ENCODE measurements around the gene ELOVL7.

DNA sequence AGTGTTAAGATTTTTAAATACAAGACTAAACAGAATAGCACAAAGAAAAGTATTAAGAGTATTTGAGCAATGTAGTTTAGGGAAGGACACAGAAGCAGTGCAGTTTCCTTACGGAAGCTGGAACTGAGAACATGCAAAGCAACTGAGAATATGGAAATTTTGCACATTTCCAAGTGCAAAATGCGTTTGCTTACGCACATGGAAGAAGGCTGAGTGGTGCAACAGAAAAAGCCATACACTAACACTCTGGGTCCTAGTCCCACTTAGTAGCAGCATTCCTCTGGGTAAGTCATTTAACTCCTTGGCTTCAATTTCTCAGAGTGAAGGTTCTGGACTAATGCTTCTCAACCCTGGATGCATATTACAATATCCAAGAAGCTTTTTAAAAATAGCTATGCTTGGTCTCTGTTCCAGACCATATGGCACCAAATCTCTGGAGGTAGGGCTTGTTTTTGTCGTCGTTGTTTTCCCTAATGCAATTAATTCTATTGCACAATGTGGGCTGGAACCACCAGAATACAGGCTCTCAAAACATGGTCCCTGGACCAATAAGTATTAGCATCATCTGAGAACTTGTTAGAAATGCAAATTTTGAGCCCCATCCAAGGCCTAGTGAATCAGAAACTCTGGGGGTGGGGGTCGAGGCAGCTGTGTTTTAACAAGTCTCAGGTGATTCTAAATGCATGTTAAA, 78.9 kb downstream of the ELOVL7 start:
- TF ChIP-seq, protein P1, sequence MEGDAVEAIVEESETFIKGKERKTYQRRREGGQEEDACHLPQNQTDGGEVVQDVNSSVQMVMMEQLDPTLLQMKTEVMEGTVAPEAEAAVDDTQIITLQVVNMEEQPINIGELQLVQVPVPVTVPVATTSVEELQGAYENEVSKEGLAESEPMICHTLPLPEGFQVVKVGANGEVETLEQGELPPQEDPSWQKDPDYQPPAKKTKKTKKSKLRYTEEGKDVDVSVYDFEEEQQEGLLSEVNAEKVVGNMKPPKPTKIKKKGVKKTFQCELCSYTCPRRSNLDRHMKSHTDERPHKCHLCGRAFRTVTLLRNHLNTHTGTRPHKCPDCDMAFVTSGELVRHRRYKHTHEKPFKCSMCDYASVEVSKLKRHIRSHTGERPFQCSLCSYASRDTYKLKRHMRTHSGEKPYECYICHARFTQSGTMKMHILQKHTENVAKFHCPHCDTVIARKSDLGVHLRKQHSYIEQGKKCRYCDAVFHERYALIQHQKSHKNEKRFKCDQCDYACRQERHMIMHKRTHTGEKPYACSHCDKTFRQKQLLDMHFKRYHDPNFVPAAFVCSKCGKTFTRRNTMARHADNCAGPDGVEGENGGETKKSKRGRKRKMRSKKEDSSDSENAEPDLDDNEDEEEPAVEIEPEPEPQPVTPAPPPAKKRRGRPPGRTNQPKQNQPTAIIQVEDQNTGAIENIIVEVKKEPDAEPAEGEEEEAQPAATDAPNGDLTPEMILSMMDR (IDR thresholded peaks at IDR 0.05) = no peak
- TF ChIP-seq, protein P2, sequence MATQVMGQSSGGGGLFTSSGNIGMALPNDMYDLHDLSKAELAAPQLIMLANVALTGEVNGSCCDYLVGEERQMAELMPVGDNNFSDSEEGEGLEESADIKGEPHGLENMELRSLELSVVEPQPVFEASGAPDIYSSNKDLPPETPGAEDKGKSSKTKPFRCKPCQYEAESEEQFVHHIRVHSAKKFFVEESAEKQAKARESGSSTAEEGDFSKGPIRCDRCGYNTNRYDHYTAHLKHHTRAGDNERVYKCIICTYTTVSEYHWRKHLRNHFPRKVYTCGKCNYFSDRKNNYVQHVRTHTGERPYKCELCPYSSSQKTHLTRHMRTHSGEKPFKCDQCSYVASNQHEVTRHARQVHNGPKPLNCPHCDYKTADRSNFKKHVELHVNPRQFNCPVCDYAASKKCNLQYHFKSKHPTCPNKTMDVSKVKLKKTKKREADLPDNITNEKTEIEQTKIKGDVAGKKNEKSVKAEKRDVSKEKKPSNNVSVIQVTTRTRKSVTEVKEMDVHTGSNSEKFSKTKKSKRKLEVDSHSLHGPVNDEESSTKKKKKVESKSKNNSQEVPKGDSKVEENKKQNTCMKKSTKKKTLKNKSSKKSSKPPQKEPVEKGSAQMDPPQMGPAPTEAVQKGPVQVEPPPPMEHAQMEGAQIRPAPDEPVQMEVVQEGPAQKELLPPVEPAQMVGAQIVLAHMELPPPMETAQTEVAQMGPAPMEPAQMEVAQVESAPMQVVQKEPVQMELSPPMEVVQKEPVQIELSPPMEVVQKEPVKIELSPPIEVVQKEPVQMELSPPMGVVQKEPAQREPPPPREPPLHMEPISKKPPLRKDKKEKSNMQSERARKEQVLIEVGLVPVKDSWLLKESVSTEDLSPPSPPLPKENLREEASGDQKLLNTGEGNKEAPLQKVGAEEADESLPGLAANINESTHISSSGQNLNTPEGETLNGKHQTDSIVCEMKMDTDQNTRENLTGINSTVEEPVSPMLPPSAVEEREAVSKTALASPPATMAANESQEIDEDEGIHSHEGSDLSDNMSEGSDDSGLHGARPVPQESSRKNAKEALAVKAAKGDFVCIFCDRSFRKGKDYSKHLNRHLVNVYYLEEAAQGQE (IDR thresholded peaks at IDR 0.05; ENCODE audit: insufficient read depth in 1 of 2, low read depth in 2 of 2, low read length in 1 of 2) = no peak
